ENCODE results near the gene MARK3. TPM values are rescaled to one million over a fixed set of nuclear protein-coding genes. Genes with fewer than 3 reads are reported as not detected.

MARK3 gene
- total RNA-seq, 1 experiment from 2014 or later = 78.0 TPM

- no peak overlapping the region for H3K27ac Mint-ChIP-seq (ENCODE audit: unreplicated experiment)
- H3K4me3 Mint-ChIP-seq (ENCODE audit: unreplicated experiment) = no peak overlapping the region
- ChIA-PET CTCF (no interaction called here), POLR2A (no interaction called here)
- Histone ChIP-seq H3K4me3 (ENCODE audit: low read depth, low read length) (no peak overlapping the region), H3K4me1 (peaks cover 12% of the 10 kb centered on the region; the same call in 1 of the 2 replicates), H3K9me3 (no peaks in the 10 kb centered on the region), H3K36me3 (ENCODE audit: control insufficient read depth, insufficient read depth, low read length) (peaks cover 4% of the 10 kb centered on the region), H3K27me3 (replicated peaks; ENCODE audit: control insufficient read depth, insufficient read depth, low read length) (no peaks in the 10 kb centered on the region)
- no TSS peak for BruUV-seq (replicated peaks)
- no peaks in the 10 kb centered on the region for H3K9me3 Mint-ChIP-seq (ENCODE audit: unreplicated experiment)
- DNase-seq = no peak
- H3K4me1 Mint-ChIP-seq (ENCODE audit: low read depth, unreplicated experiment) = peaks cover 6% of the 10 kb centered on the region
- H3K36me3 Mint-ChIP-seq (ENCODE audit: insufficient read depth, unreplicated experiment) = peaks cover 99% of the 10 kb centered on the region
- TF ChIP-seq CTCF (IDR thresholded peaks at IDR 0.05; ENCODE audit: insufficient read depth in 1 of 2, low read depth in 1 of 2, low read length in 1 of 2, severe bottlenecking in 1 of 2, unreplicated experiment in 1 of 2) = no peak
- no peaks in the 10 kb centered on the region for H3K27me3 Mint-ChIP-seq (ENCODE audit: insufficient read depth, unreplicated experiment)
- intact Hi-C loops (cut with micrococcal nuclease; ENCODE audit: unreplicated experiment) = no loop called here
These were observed 45.7 kb upstream of the MARK3 start for GRCh38 chr14:103339561-103339960.

- Mint-ChIP-seq H3K27me3 (ENCODE audit: insufficient read depth, unreplicated experiment) (no peaks in the 10 kb centered on the region), H3K36me3 (ENCODE audit: insufficient read depth, unreplicated experiment) (peaks cover 100% of the 10 kb centered on the region), H3K9me3 (ENCODE audit: unreplicated experiment) (no peaks in the 10 kb centered on the region), H3K4me3 (ENCODE audit: unreplicated experiment) (no peak overlapping the region), H3K27ac (ENCODE audit: unreplicated experiment) (no peak overlapping the region), H3K4me1 (ENCODE audit: low read depth, unreplicated experiment) (peaks cover 4% of the 10 kb centered on the region)
- Histone ChIP-seq H3K4me3 (ENCODE audit: low read depth, low read length) (no peak overlapping the region), H3K4me1 (peaks cover 12% of the 10 kb centered on the region; the same call in 1 of the 2 replicates), H3K27me3 (replicated peaks; ENCODE audit: control insufficient read depth, insufficient read depth, low read length) (no peaks in the 10 kb centered on the region), H3K36me3 (ENCODE audit: control insufficient read depth, insufficient read depth, low read length) (peaks cover 4% of the 10 kb centered on the region), H3K9me3 (no peaks in the 10 kb centered on the region)
- no peak for TF ChIP-seq CTCF (IDR thresholded peaks at IDR 0.05; ENCODE audit: insufficient read depth in 1 of 2, low read depth in 1 of 2, low read length in 1 of 2, severe bottlenecking in 1 of 2, unreplicated experiment in 1 of 2)
- DNase-seq = no peak
- CTCF ChIA-PET = no interaction called here
- no TSS peak for BruUV-seq (replicated peaks)
- intact Hi-C loops (cut with micrococcal nuclease; ENCODE audit: unreplicated experiment) = no loop called here
- POLR2A ChIA-PET = interaction anchor here (0.6 kb wide), 1 partner anchor 51 kb away, joined by 5 read pairs; no protein-coding TSS in a partner anchor
These were observed 44.6 kb upstream of the MARK3 start for GRCh38 chr14:103340480-103341212.

GRCh38 chr14:103341250-103342129 lies 43.7 kb upstream of the MARK3 start:
- Histone ChIP-seq H3K27me3 (replicated peaks; ENCODE audit: control insufficient read depth, insufficient read depth, low read length) (no peaks in the 10 kb centered on the region), H3K4me3 (ENCODE audit: low read depth, low read length) (no peak overlapping the region), H3K36me3 (ENCODE audit: control insufficient read depth, insufficient read depth, low read length) (peaks cover 2% of the 10 kb centered on the region), H3K4me1 (peaks cover 7% of the 10 kb centered on the region; the same call in 1 of the 2 replicates), H3K9me3 (no peaks in the 10 kb centered on the region)
- no peak overlapping the region for H3K4me3 Mint-ChIP-seq (ENCODE audit: unreplicated experiment)
- H3K27ac Mint-ChIP-seq (ENCODE audit: unreplicated experiment) = no peak overlapping the region
- H3K4me1 Mint-ChIP-seq (ENCODE audit: low read depth, unreplicated experiment) = no peaks in the 10 kb centered on the region
- no TSS peak for BruUV-seq (replicated peaks)
- H3K27me3 Mint-ChIP-seq (ENCODE audit: insufficient read depth, unreplicated experiment) = no peaks in the 10 kb centered on the region
- DNase-seq = no peak
- H3K36me3 Mint-ChIP-seq (ENCODE audit: insufficient read depth, unreplicated experiment) = peaks cover 99% of the 10 kb centered on the region
- no peaks in the 10 kb centered on the region for H3K9me3 Mint-ChIP-seq (ENCODE audit: unreplicated experiment)
- no peak for TF ChIP-seq CTCF (IDR thresholded peaks at IDR 0.05; ENCODE audit: insufficient read depth in 1 of 2, low read depth in 1 of 2, low read length in 1 of 2, severe bottlenecking in 1 of 2, unreplicated experiment in 1 of 2)
- POLR2A ChIA-PET = interaction anchor here (0.6 kb wide), 1 partner anchor 12 kb away, joined by 4 read pairs; no protein-coding TSS in a partner anchor
- CTCF ChIA-PET = no interaction called here
- intact Hi-C loops (cut with micrococcal nuclease; ENCODE audit: unreplicated experiment) = no loop called here

Data from Caco-2 (cell line).